Skeletal muscle cell (primary cell): Measurements from ENCODE around the gene IFT122.

Source experiments
- DNase-seq: peaks from one replicate; pipeline ENCODE4 v3.0.0-alpha.2; 2010; ENCODE audit warnings: low read depth
- H3K4me3 ChIP-seq: 2 replicates; pipeline ENCODE4 v1.5.1; 2011; ENCODE audit warnings: low read depth, mild to moderate bottlenecking, control low read depth, low read length, moderate library complexity

The IFT122 gene

GRCh38 chr3:129560911-129561594, 121.0 kb downstream of the IFT122 start:
- DNase-seq = peak; percentile 57

GRCh38 chr3:129561619-129562248, 121.7 kb downstream of the IFT122 start:
- H3K4me3 ChIP-seq = no peak overlapping the region
- no peak for DNase-seq

More at GRCh38 chr3:129560911-129561594, 121.0 kb downstream of the IFT122 start:
- peak overlapping the region; percentile 7 for H3K4me3 ChIP-seq

- no peak overlapping the region for H3K4me3 ChIP-seq
- DNase-seq = no peak
These were observed 122.8 kb downstream of the IFT122 start for GRCh38 chr3:129562803-129563202.

GRCh38 chr3:129563332-129563731, 123.3 kb downstream of the IFT122 start:
- DNase-seq = no peak
- no peak overlapping the region for H3K4me3 ChIP-seq

GRCh38 chr3:129563850-129564535, 124.0 kb downstream of the IFT122 start:
- no peak for DNase-seq
- H3K4me3 ChIP-seq = no peak overlapping the region

GRCh38 chr3:129564981-129565644, 125.1 kb downstream of the IFT122 start:
- no peak for DNase-seq
- no peak overlapping the region for H3K4me3 ChIP-seq

- no peak overlapping the region for H3K4me3 ChIP-seq
These were observed 125.9 kb downstream of the IFT122 start for GRCh38 chr3:129565902-129566301.

GRCh38 chr3:129567176-129567705, 127.2 kb downstream of the IFT122 start:
- H3K4me3 ChIP-seq = no peak overlapping the region
- no peak for DNase-seq

More at GRCh38 chr3:129565902-129566301, 125.9 kb downstream of the IFT122 start:
- no peak for DNase-seq

- H3K4me3 ChIP-seq = no peak overlapping the region
- no peak for DNase-seq
These were observed 127.9 kb downstream of the IFT122 start for GRCh38 chr3:129567939-129568338.

GRCh38 chr3:129569856-129570255, 129.8 kb downstream of the IFT122 start:
- DNase-seq = no peak
- H3K4me3 ChIP-seq = no peak overlapping the region
